HepG2 (cell line): ENCODE results near the gene ACSL6. TPM values are rescaled to one million over a fixed set of nuclear protein-coding genes. Genes with fewer than 3 reads are reported as not detected.
A peak's percentile ranks its signal among the peaks of the same experiment; 100 is the strongest.

Source experiments
- GTF3A ChIP-seq: sonication (generic); formaldehyde crosslinking; conservative IDR thresholded peaks from 2 replicates; pipeline ENCODE4 v1.4.0; 2020; ENCODE audit warnings: mild to moderate bottlenecking, missing genetic modification reagents
- MED1 ChIP-seq: sonication (generic); formaldehyde crosslinking; IDR thresholded peaks from 2 replicates; pipeline ENCODE4 v1.4.0; 2020; ENCODE audit warnings: missing genetic modification reagents
- RCOR2 ChIP-seq: IDR thresholded peaks from 2 replicates; pipeline ENCODE4 v1.6.1; 2016; ENCODE audit warnings: missing biosample characterization, missing genetic modification reagents
- REPIN1 ChIP-seq: sonication (generic); formaldehyde crosslinking; IDR thresholded peaks from 2 replicates; pipeline ENCODE4 v1.8.0; 2022; ENCODE audit warnings: missing genetic modification reagents, low read depth, mild to moderate bottlenecking, borderline replicate concordance
- RFXANK ChIP-seq: IDR thresholded peaks from 2 replicates; pipeline ENCODE4 v1.6.1; 2016
- SMAD1 ChIP-seq: sonication (generic); formaldehyde crosslinking; IDR thresholded peaks from 2 replicates; pipeline ENCODE4 v1.4.0; 2020; ENCODE audit warnings: missing genetic modification reagents, low read depth, mild to moderate bottlenecking, borderline replicate concordance
- SP5 ChIP-seq: IDR thresholded peaks from 2 replicates; pipeline ENCODE4 v1.6.1; 2016; ENCODE audit warnings: low read depth, borderline replicate concordance
- ZNF101 ChIP-seq: sonication (generic); formaldehyde crosslinking; IDR thresholded peaks from 2 replicates; pipeline ENCODE4 v1.4.0; 2020; ENCODE audit warnings: mild to moderate bottlenecking, low read depth, missing genetic modification reagents, borderline replicate concordance
- ZNF225 ChIP-seq: sonication (generic); formaldehyde crosslinking; IDR thresholded peaks from 2 replicates; pipeline ENCODE4 v1.4.0; 2020; ENCODE audit warnings: mild to moderate bottlenecking, missing genetic modification reagents
- ZNF446 ChIP-seq: sonication (generic); formaldehyde crosslinking; IDR thresholded peaks from 2 replicates; pipeline ENCODE4 v1.5.0; 2020; ENCODE audit warnings: mild to moderate bottlenecking, missing genetic modification reagents
- ZNF687 ChIP-seq: sonication (generic); formaldehyde crosslinking; IDR thresholded peaks from 2 replicates; pipeline ENCODE4 v1.5.1; 2020; ENCODE audit warnings: mild to moderate bottlenecking, missing genetic modification reagents, moderate library complexity
- ZNF768 ChIP-seq: sonication (generic); formaldehyde crosslinking; IDR thresholded peaks from 2 replicates; pipeline ENCODE4 v1.4.0; 2020; ENCODE audit warnings: missing genetic modification reagents
- polyA plus RNA-seq, 8 experiments: library from polyadenylated mRNA; depleted of rRNA in 3 of 8; stranded (reverse) in 7 of 8; unstranded in 1 of 8; fragments of >200 nt; fragmentation: Illumina TruSeq in 4 of 8; extraction: Trizol in 4 of 8; gene quantifications; 2 replicates each; pipeline versions ENCODE4 v1.2.1 to v1.2.3, GENCODE V29; 2011 to 2016; ENCODE audit warnings: low read depth in 4 of 8, missing spikeins in 1 of 8, mixed read lengths in 1 of 8; ENCODE audit not compliant: insufficient read depth in 1 of 8
- total RNA-seq, 5 experiments: library from RNA; depleted of rRNA; stranded (reverse); fragments of >200 nt; fragmentation: Illumina TruSeq; extraction: Trizol; gene quantifications; 2 replicates each; pipeline ENCODE4 v1.2.3, GENCODE V29; 2016; ENCODE audit warnings: low read depth in 1 of 5
- TF ChIP-seq, protein P1 (sequence below): sonication (generic); formaldehyde crosslinking; IDR thresholded peaks from 2 replicates; pipeline ENCODE4 v1.4.0; 2020; ENCODE audit warnings: missing genetic modification reagents, borderline replicate concordance
- TF ChIP-seq, protein P2 (sequence below): sonication (generic); formaldehyde crosslinking; IDR thresholded peaks from 2 replicates; pipeline ENCODE4 v1.4.0; 2020; ENCODE audit warnings: missing genetic modification reagents, low read depth, mild to moderate bottlenecking, borderline replicate concordance
- TF ChIP-seq, protein P3 (sequence below): sonication (generic); formaldehyde crosslinking; IDR thresholded peaks from 2 replicates; pipeline ENCODE4 v1.4.0; 2020; ENCODE audit warnings: mild to moderate bottlenecking, missing genetic modification reagents, borderline replicate concordance

The ACSL6 gene
- total and polyA plus RNA-seq, 2 of the 13 experiments (the other 11 are each of a cell fraction or from before 2014, with no cell fraction given), result 3.7 to 3.8 TPM

GRCh38 chr5:131994533-131995226 lies 16.8 kb downstream of the ACSL6 start (continued):
- TF ChIP-seq ZNF687 (CRISPR knock-in tag), result peak; percentile 76
- TF ChIP-seq, protein P1, sequence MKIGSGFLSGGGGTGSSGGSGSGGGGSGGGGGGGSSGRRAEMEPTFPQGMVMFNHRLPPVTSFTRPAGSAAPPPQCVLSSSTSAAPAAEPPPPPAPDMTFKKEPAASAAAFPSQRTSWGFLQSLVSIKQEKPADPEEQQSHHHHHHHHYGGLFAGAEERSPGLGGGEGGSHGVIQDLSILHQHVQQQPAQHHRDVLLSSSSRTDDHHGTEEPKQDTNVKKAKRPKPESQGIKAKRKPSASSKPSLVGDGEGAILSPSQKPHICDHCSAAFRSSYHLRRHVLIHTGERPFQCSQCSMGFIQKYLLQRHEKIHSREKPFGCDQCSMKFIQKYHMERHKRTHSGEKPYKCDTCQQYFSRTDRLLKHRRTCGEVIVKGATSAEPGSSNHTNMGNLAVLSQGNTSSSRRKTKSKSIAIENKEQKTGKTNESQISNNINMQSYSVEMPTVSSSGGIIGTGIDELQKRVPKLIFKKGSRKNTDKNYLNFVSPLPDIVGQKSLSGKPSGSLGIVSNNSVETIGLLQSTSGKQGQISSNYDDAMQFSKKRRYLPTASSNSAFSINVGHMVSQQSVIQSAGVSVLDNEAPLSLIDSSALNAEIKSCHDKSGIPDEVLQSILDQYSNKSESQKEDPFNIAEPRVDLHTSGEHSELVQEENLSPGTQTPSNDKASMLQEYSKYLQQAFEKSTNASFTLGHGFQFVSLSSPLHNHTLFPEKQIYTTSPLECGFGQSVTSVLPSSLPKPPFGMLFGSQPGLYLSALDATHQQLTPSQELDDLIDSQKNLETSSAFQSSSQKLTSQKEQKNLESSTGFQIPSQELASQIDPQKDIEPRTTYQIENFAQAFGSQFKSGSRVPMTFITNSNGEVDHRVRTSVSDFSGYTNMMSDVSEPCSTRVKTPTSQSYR (CRISPR knock-in tag), result peak; percentile 89
- TF ChIP-seq ZNF101 (CRISPR knock-in tag), result no peak
- TF ChIP-seq, protein P2, sequence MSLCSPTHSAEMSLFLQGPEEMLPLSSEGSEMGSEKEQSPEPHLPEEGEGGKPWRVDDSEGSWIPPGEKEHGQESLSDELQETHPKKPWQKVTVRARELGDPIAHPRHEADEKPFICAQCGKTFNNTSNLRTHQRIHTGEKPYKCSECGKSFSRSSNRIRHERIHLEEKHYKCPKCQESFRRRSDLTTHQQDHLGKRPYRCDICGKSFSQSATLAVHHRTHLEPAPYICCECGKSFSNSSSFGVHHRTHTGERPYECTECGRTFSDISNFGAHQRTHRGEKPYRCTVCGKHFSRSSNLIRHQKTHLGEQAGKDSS, result peak; percentile 50; the same call in 1 of the 2 replicates
- TF ChIP-seq MED1, result peak; percentile 44
- TF ChIP-seq RFXANK, result no peak
- peak; percentile 81 for TF ChIP-seq SP5 (CRISPR knock-in tag)
- TF ChIP-seq REPIN1 (CRISPR knock-in tag), result 0 out of 2 replicates have a peak, but pooled peaks have one; percentile 62
- TF ChIP-seq, protein P3, sequence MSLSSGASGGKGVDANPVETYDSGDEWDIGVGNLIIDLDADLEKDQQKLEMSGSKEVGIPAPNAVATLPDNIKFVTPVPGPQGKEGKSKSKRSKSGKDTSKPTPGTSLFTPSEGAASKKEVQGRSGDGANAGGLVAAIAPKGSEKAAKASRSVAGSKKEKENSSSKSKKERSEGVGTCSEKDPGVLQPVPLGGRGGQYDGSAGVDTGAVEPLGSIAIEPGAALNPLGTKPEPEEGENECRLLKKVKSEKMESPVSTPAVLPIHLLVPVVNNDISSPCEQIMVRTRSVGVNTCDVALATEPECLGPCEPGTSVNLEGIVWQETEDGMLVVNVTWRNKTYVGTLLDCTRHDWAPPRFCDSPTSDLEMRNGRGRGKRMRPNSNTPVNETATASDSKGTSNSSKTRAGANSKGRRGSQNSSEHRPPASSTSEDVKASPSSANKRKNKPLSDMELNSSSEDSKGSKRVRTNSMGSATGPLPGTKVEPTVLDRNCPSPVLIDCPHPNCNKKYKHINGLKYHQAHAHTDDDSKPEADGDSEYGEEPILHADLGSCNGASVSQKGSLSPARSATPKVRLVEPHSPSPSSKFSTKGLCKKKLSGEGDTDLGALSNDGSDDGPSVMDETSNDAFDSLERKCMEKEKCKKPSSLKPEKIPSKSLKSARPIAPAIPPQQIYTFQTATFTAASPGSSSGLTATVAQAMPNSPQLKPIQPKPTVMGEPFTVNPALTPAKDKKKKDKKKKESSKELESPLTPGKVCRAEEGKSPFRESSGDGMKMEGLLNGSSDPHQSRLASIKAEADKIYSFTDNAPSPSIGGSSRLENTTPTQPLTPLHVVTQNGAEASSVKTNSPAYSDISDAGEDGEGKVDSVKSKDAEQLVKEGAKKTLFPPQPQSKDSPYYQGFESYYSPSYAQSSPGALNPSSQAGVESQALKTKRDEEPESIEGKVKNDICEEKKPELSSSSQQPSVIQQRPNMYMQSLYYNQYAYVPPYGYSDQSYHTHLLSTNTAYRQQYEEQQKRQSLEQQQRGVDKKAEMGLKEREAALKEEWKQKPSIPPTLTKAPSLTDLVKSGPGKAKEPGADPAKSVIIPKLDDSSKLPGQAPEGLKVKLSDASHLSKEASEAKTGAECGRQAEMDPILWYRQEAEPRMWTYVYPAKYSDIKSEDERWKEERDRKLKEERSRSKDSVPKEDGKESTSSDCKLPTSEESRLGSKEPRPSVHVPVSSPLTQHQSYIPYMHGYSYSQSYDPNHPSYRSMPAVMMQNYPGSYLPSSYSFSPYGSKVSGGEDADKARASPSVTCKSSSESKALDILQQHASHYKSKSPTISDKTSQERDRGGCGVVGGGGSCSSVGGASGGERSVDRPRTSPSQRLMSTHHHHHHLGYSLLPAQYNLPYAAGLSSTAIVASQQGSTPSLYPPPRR (CRISPR knock-in tag), result peak; percentile 62; the same call in 1 of the 2 replicates
- TF ChIP-seq ZNF225 (CRISPR knock-in tag), result 0 out of 2 replicates have a peak, but pooled peaks have one; percentile 19
- TF ChIP-seq ZNF446 (CRISPR knock-in tag), result no peak
- TF ChIP-seq RCOR2, result 0 out of 2 replicates have a peak, but pooled peaks have one; percentile 28
- no peak for TF ChIP-seq GTF3A (CRISPR knock-in tag)
- no peak; the same call in 1 of the 2 replicates for TF ChIP-seq ZNF768 (CRISPR knock-in tag)
- TF ChIP-seq SMAD1, result no peak
